MM.1S (cell line): Measurements from ENCODE around the gene SV2B.

ENCODE experiments used
- DNase-seq: peaks from one replicate; pipeline ENCODE4 v3.0.0-alpha.2; 2015
- H2AFZ ChIP-seq: fragments of 300-600 bp; sonication (generic); 2 replicates; pipeline ENCODE4 v1.6.0; 2016; ENCODE audit warnings: antibody characterized with exemption, low read length
- H3F3A ChIP-seq: fragments of 300-600 bp; sonication (generic); 2 replicates; pipeline ENCODE4 v1.6.1; 2016; ENCODE audit warnings: mild to moderate bottlenecking, antibody characterized with exemption, low read length, moderate library complexity, mixed read lengths; ENCODE audit not compliant: insufficient read depth
- H3K27ac ChIP-seq: fragments of 300-600 bp; sonication (generic); 2 replicates; pipeline ENCODE4 v1.5.1; 2016; ENCODE audit warnings: mild to moderate bottlenecking, low read length
- H3K27me3 ChIP-seq: fragments of 300-600 bp; sonication (generic); replicated peaks from 2 replicates; pipeline ENCODE4 v1.6.0; 2016; ENCODE audit warnings: low read length; ENCODE audit not compliant: insufficient read depth
- H3K36me3 ChIP-seq: fragments of 300-600 bp; sonication (generic); replicated peaks from 2 replicates; pipeline ENCODE4 v1.6.1; 2016; ENCODE audit warnings: mild to moderate bottlenecking, low read length, mixed read lengths; ENCODE audit not compliant: insufficient read depth
- H3K4me1 ChIP-seq: fragments of 300-600 bp; sonication (generic); 2 replicates; pipeline ENCODE4 v1.6.1; 2016; ENCODE audit warnings: low read length, mixed read lengths
- H3K4me2 ChIP-seq: fragments of 300-600 bp; sonication (generic); 2 replicates; pipeline ENCODE4 v1.6.0; 2016; ENCODE audit warnings: low read depth, low read length
- H3K4me3 ChIP-seq: fragments of 300-600 bp; sonication (generic); 2 replicates; pipeline ENCODE4 v1.5.1; 2016; ENCODE audit warnings: low read length, mixed read lengths
- H3K79me2 ChIP-seq: fragments of 300-600 bp; sonication (generic); 2 replicates; pipeline ENCODE4 v1.6.1; 2016; ENCODE audit warnings: mixed run types, low read length, mixed read lengths
- H3K9ac ChIP-seq: fragments of 300-600 bp; sonication (generic); 2 replicates; pipeline ENCODE4 v1.6.1; 2016; ENCODE audit warnings: low read length, mixed read lengths
- H3K9me2 ChIP-seq: fragments of 300-600 bp; sonication (generic); replicated peaks from 2 replicates; pipeline ENCODE4 v1.6.1; 2016; ENCODE audit warnings: mild to moderate bottlenecking, low read length, mixed read lengths; ENCODE audit not compliant: insufficient read depth
- H3K9me3 ChIP-seq: fragments of 300-600 bp; sonication (generic); replicated peaks from 2 replicates; pipeline ENCODE4 v1.6.1; 2016; ENCODE audit warnings: mild to moderate bottlenecking, low read length, mixed read lengths; ENCODE audit not compliant: insufficient read depth
- H4K20me1 ChIP-seq: fragments of 300-600 bp; sonication (generic); 2 replicates; pipeline ENCODE4 v1.6.1; 2016; ENCODE audit warnings: mild to moderate bottlenecking, low read length, moderate library complexity, mixed read lengths; ENCODE audit not compliant: insufficient read depth
- CTCF ChIP-seq: fragments of 300-600 bp; sonication (generic); IDR thresholded peaks from 2 replicates; pipeline ENCODE4 v1.5.1; 2016; ENCODE audit warnings: antibody characterized with exemption, low read length, mixed read lengths
- EZH2 ChIP-seq: fragments of 300-600 bp; sonication (generic); optimal IDR thresholded peaks from 2 replicates; pipeline ENCODE3; 2017; ENCODE audit warnings: low read depth, mild to moderate bottlenecking, antibody characterized with exemption, low read length, mixed read lengths
- EZH2phosphoT487 ChIP-seq: fragments of 300-600 bp; sonication (generic); IDR thresholded peaks from 2 replicates; pipeline ENCODE4 v1.6.1; 2018; ENCODE audit warnings: antibody characterized with exemption, low read length

The SV2B gene

GRCh38 chr15:91283155-91283554, 183.1 kb downstream of the SV2B start:
- H3K79me2 ChIP-seq, result no peaks in the 10 kb centered on the region
- H3K36me3 ChIP-seq, result no peaks in the 10 kb centered on the region
- no peaks in the 10 kb centered on the region for H3F3A ChIP-seq
- no peak overlapping the region for H3K4me2 ChIP-seq
- H2AFZ ChIP-seq, result no peak overlapping the region
- H3K9me2 ChIP-seq, result no peaks in the 10 kb centered on the region
- no peaks in the 10 kb centered on the region for H3K9me3 ChIP-seq
- H3K4me1 ChIP-seq, result no peaks in the 10 kb centered on the region
- TF ChIP-seq EZH2, result no peak
- no peak for TF ChIP-seq CTCF
- no peak for TF ChIP-seq EZH2phosphoT487
- H3K4me3 ChIP-seq, result no peak overlapping the region
- DNase-seq, result no peak
- no peak overlapping the region for H3K27ac ChIP-seq
- H4K20me1 ChIP-seq, result no peaks in the 10 kb centered on the region
- no peak overlapping the region for H3K9ac ChIP-seq
- H3K27me3 ChIP-seq, result no peaks in the 10 kb centered on the region

GRCh38 chr15:91284758-91285466, 184.9 kb downstream of the SV2B start:
- Histone ChIP-seq H3K9ac (no peak overlapping the region), H4K20me1 (no peaks in the 10 kb centered on the region), H2AFZ (no peak overlapping the region), H3K4me2 (no peak overlapping the region), H3K27ac (no peak overlapping the region), H3F3A (no peaks in the 10 kb centered on the region), H3K79me2 (no peaks in the 10 kb centered on the region), H3K9me2 (no peaks in the 10 kb centered on the region), H3K4me1 (no peaks in the 10 kb centered on the region), H3K27me3 (no peaks in the 10 kb centered on the region), H3K4me3 (no peak overlapping the region), H3K9me3 (no peaks in the 10 kb centered on the region), H3K36me3 (no peaks in the 10 kb centered on the region)
- DNase-seq, result no peak
- TF ChIP-seq EZH2 (no peak), EZH2phosphoT487 (no peak), CTCF (no peak)

- no peak overlapping the region for H3K9ac ChIP-seq
- TF ChIP-seq EZH2 (no peak), CTCF (peak; percentile 24; the same call in 1 of the 2 replicates), EZH2phosphoT487 (no peak)
- no peaks in the 10 kb centered on the region for H3F3A ChIP-seq
- H3K36me3 ChIP-seq, result no peaks in the 10 kb centered on the region
- no peaks in the 10 kb centered on the region for H4K20me1 ChIP-seq
- H3K4me1 ChIP-seq, result no peaks in the 10 kb centered on the region
- no peaks in the 10 kb centered on the region for H3K27me3 ChIP-seq
- no peak for DNase-seq
- H3K4me3 ChIP-seq, result no peak overlapping the region
- no peaks in the 10 kb centered on the region for H3K9me2 ChIP-seq
- no peaks in the 10 kb centered on the region for H3K9me3 ChIP-seq
- no peak overlapping the region for H2AFZ ChIP-seq
- no peak overlapping the region for H3K27ac ChIP-seq
- no peak overlapping the region for H3K4me2 ChIP-seq
- H3K79me2 ChIP-seq, result no peaks in the 10 kb centered on the region
These were observed 189.3 kb downstream of the SV2B start for GRCh38 chr15:91289324-91289723.
